SU-DHL-6 (cell line): ENCODE results near the gene SEC14L5.

ENCODE experiments used
- H2AFZ ChIP-seq: fragments of 200-600 bp; sonication (generic); 2 replicates; pipeline ENCODE4 v1.6.1; 2014; ENCODE audit warnings: low read depth, mild to moderate bottlenecking, moderate library complexity, mixed read lengths, antibody characterized with exemption, low read length; ENCODE audit not compliant: severe bottlenecking
- H3F3A ChIP-seq: fragments of 200-600 bp; shearing (Covaris generic); 2 replicates; pipeline ENCODE4 v1.6.0; 2016; ENCODE audit warnings: antibody characterized with exemption, mild to moderate bottlenecking; ENCODE audit not compliant: insufficient read depth
- H3K27ac ChIP-seq: fragments of 200-600 bp; sonication (generic); 2 replicates; pipeline ENCODE4 v1.5.1; 2016; ENCODE audit warnings: low read depth, mild to moderate bottlenecking, low read length, moderate library complexity, mixed read lengths
- H3K27me3 ChIP-seq: fragments of 200-600 bp; sonication (generic), shearing (Covaris generic); 2 replicates; pipeline ENCODE4 v1.6.0; 2014; ENCODE audit warnings: mild to moderate bottlenecking, low read length
- H3K36me3 ChIP-seq: fragments of 200-600 bp; sonication (generic); 2 replicates; pipeline ENCODE4 v1.6.1; 2014; ENCODE audit warnings: mild to moderate bottlenecking, low read length, mixed read lengths
- H3K4me2 ChIP-seq: fragments of 300-600, 200-600 bp; shearing (Covaris generic), sonication (generic); 2 replicates; pipeline ENCODE4 v1.6.0; 2014; ENCODE audit warnings: low read length, low read depth, mild to moderate bottlenecking; ENCODE audit not compliant: poor library complexity, severe bottlenecking
- H3K4me3 ChIP-seq: fragments of 200-600 bp; sonication (generic); 2 replicates; pipeline ENCODE4 v1.5.1; 2014; ENCODE audit warnings: antibody characterized with exemption, low read length, mild to moderate bottlenecking, mixed read lengths; ENCODE audit not compliant: insufficient read depth, poor library complexity, severe bottlenecking
- H3K79me2 ChIP-seq: fragments of 200-600 bp; sonication (generic); 2 replicates; pipeline ENCODE4 v1.6.1; 2014; ENCODE audit warnings: mild to moderate bottlenecking, low read length, moderate library complexity; ENCODE audit not compliant: insufficient read depth
- H3K9ac ChIP-seq: fragments of 200-600 bp; sonication (generic); 2 replicates; pipeline ENCODE4 v1.7.0; 2014; ENCODE audit warnings: mild to moderate bottlenecking, low read length
- H3K9me2 ChIP-seq: fragments of 200-600 bp; sonication (generic); replicated peaks from 2 replicates; pipeline ENCODE4 v1.6.1; 2014; ENCODE audit warnings: low read length; ENCODE audit not compliant: insufficient read depth
- H3K9me3 ChIP-seq: fragments of 200-600 bp; sonication (generic); 2 replicates; pipeline ENCODE4 v1.6.1; 2014; ENCODE audit warnings: low read length, mixed read lengths; ENCODE audit not compliant: insufficient read depth
- H4K20me1 ChIP-seq: fragments of 200-600 bp; sonication (generic); 2 replicates; pipeline ENCODE4 v1.6.1; 2014; ENCODE audit warnings: low read depth, mild to moderate bottlenecking, antibody characterized with exemption, low read length, moderate library complexity, mixed read lengths
- CTCF ChIP-seq: fragments of 200-600 bp; sonication (generic); IDR thresholded peaks from one replicate; pipeline ENCODE4 v1.5.1; 2017; ENCODE audit warnings: antibody characterized with exemption, mild to moderate bottlenecking, low read length, moderate library complexity; ENCODE audit not compliant: insufficient read depth, poor library complexity, severe bottlenecking
- EZH2phosphoT487 ChIP-seq: fragments of 200-600 bp; sonication (generic), shearing (Covaris generic); conservative IDR thresholded peaks from 2 replicates; pipeline ENCODE4 v1.6.1; 2018; ENCODE audit warnings: mild to moderate bottlenecking, antibody characterized with exemption, low read length, moderate library complexity, mixed read lengths

The SEC14L5 gene

GRCh38 chr16:5015351-5015750, 57.2 kb downstream of the SEC14L5 start:
- Histone ChIP-seq H3K36me3 (no peaks in the 10 kb centered on the region), H3K9ac (no peak overlapping the region), H4K20me1 (no peaks in the 10 kb centered on the region), H3K4me2 (no peak overlapping the region), H3F3A (no peaks in the 10 kb centered on the region), H3K9me2 (no peaks in the 10 kb centered on the region), H3K79me2 (no peaks in the 10 kb centered on the region), H3K27ac (no peak overlapping the region), H3K27me3 (no peaks in the 10 kb centered on the region), H3K9me3 (no peaks in the 10 kb centered on the region), H2AFZ (peak overlapping the region; percentile 35), H3K4me3 (no peak overlapping the region)
- TF ChIP-seq EZH2phosphoT487 (no peak), CTCF (no peak)

GRCh38 chr16:5015887-5016286, 57.8 kb downstream of the SEC14L5 start:
- H3K9ac ChIP-seq = no peak overlapping the region
- no peaks in the 10 kb centered on the region for H3K9me2 ChIP-seq
- no peak overlapping the region for H3K4me3 ChIP-seq
- no peaks in the 10 kb centered on the region for H3K27me3 ChIP-seq
- H3K9me3 ChIP-seq = no peaks in the 10 kb centered on the region
- H3K36me3 ChIP-seq = no peaks in the 10 kb centered on the region
- no peaks in the 10 kb centered on the region for H3F3A ChIP-seq
- peak overlapping the region; percentile 35 for H2AFZ ChIP-seq
- no peak for TF ChIP-seq EZH2phosphoT487
- TF ChIP-seq CTCF = no peak
- no peak overlapping the region for H3K4me2 ChIP-seq
- no peak overlapping the region for H3K27ac ChIP-seq
- H4K20me1 ChIP-seq = no peaks in the 10 kb centered on the region
- H3K79me2 ChIP-seq = no peaks in the 10 kb centered on the region

- Histone ChIP-seq H3K27me3 (no peaks in the 10 kb centered on the region), H3K79me2 (no peaks in the 10 kb centered on the region), H4K20me1 (no peaks in the 10 kb centered on the region), H3K4me3 (no peak overlapping the region), H3F3A (no peaks in the 10 kb centered on the region), H3K9me2 (no peaks in the 10 kb centered on the region), H3K36me3 (no peaks in the 10 kb centered on the region), H3K27ac (no peak overlapping the region), H2AFZ (no peak overlapping the region), H3K9ac (no peak overlapping the region), H3K9me3 (no peaks in the 10 kb centered on the region), H3K4me2 (no peak overlapping the region)
- no peak for TF ChIP-seq CTCF
- no peak for TF ChIP-seq EZH2phosphoT487
These were observed 59.0 kb downstream of the SEC14L5 start for GRCh38 chr16:5016967-5017677.
